GM18870 (cell line): ENCODE results near the gene VAC14.
"Not testable (repeated sequence)": the region's sequence is repeated elsewhere in the genome, so short reads cannot be mapped to it uniquely, and the experiment has no call there.

Experiments
- ATAC-seq: cut with Tn5 transposase; IDR thresholded peaks from one replicate; pipeline ENCODE4 v1.9.1; 2021; ENCODE audit warnings: moderate library complexity; ENCODE audit not compliant: unreplicated experiment

The VAC14 gene

GRCh38 chr16:70682239-70683145 lies 118.5 kb downstream of the VAC14 start:
- no peak for ATAC-seq

- ATAC-seq = no peak
Measured at GRCh38 chr16:70681382-70682238, 119.3 kb downstream of the VAC14 start.

DNA sequence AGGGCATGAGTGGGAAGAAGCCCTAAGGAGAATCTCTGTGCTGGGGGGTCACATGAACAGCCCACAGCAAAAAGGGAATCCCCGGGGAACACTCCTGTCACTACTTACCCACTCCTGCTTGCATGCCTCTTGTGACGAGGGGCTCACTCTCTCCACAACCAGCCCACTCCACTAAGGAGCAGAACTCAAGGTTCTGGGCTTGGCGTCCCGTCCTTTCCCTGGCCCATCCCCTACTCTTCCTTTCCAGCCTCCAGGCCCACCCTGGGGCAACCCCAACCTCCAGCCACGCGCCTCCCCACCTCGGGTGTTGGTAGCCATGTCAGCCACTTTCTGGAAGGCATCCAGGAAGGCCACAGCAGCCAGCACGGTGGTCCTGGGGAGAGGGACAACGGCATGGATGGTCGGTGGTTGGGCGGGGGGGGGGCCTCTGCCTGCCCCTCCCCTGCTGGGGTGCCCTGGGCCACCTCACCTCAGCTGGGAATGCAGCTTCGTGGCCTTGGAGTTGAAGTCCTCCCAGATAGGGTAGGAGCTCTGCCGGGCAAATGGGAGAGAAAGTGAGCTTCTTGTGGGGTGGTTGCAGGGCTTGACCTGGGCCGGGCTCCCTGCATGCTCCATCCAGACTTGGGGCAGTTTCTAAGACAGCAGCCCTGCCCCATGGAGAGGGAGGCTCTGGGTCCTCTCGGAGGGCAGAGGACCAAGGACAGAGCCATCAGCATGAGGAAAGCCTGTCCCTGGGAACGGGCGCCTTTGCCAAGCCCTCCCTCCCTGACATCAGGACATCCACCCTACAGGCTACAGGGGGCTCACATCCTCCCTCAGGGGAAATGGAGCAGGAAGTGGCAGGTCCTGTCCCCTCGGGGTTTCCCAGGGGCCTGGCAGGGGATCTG lies 120.2 kb downstream of the VAC14 start:
- ATAC-seq = no peak

GRCh38 chr16:70679671-70680494 lies 121.1 kb downstream of the VAC14 start:
- ATAC-seq = no peak

GRCh38 chr16:70678898-70679670 lies 121.9 kb downstream of the VAC14 start:
- ATAC-seq = no peak

- no peak for ATAC-seq
Measured at GRCh38 chr16:70678121-70678897, 122.6 kb downstream of the VAC14 start.

DNA sequence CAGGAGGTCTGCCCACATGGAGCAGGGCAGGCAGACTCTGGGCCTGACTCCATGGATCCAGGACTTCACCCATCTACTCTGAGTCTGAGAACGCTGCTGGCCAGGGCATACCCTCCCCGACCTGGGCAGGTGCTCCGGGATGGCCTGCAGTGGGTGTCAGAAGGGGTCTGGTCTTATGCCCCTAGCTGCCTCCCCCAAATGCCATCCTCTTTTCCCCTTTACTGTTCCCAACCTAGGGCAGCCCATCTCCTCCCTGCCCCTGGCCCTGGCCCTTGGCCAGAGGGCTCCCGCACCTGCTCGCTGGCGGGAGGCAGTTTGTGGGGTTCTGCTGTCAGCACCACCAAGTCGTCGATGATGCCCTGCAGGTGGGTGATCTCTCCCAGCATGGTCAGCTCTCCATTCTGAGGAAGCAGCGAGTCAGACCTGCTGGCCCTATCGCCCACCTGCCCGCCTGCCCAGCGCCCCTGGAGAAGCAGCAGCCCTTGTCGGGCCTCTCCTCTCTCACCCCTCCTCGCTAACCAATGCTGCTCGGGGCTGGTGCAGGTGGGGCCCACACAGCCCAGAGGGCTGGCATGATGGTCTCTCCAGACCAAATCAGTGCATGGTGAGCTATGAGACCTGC lies 123.3 kb downstream of the VAC14 start:
- no peak for ATAC-seq

GRCh38 chr16:70676675-70677498 lies 124.1 kb downstream of the VAC14 start:
- no peak for ATAC-seq

- ATAC-seq = no peak
Measured at GRCh38 chr16:70675851-70676513, 125.0 kb downstream of the VAC14 start.

DNA sequence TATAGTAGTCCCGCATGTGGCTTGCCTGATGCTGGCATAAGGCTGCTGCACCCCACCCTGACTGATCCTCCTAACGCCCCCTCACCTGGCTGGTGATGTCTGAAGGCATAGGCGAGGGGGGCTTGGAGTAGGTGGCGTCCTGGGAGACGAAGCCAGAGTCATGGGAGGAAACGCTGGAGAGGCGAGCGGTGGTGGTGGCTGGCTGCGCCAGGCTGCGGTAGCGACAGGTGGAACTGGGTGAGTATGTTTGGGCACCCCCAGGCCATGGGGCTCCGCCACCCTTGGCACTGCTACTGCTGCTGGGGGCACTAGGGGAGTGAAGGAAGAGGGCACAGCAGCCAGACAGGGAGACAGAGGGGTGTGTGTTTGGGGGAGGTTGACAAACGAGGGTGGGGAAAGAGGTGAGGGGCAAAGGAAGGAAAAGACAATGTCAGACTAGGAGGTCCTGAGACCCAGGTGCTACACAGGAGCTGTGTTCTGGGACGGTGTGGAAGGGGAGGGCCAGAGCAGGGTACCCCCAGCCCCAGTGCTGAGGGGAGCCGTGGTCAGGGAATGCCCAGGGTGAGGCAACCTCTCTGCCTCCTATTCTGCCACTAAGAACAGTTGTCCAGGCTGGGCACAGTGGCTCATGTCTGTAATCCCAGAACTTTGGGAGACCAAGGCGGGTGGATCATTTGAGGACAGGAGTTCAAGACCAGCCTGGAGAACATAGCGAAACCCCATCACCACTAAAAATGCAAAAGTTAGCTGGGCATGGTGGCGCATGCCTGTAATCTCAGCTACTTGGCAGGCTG lies 126.5 kb downstream of the VAC14 start:
- no peak for ATAC-seq

DNA sequence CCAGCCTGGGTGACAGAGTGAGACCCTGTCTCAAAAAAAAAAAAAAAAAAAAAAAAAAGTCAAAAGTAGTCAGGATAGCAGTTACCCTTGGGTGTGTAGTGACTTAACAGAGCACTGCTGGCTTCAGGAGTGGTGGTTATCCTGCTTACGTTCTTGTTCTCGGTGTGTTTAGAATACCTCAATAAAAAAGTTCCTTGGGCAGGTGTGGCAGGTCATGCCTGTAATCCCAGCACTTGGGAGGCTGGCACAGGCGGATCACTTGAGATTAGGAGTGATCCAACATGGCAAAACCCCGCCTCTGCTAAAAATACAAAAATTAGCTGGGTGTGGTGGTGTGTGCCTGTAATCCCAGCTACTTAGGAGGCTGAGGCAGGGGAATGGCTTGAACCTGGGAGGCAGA lies 130.0 kb downstream of the VAC14 start:
- not testable (repeated sequence) for ATAC-seq

DNA sequence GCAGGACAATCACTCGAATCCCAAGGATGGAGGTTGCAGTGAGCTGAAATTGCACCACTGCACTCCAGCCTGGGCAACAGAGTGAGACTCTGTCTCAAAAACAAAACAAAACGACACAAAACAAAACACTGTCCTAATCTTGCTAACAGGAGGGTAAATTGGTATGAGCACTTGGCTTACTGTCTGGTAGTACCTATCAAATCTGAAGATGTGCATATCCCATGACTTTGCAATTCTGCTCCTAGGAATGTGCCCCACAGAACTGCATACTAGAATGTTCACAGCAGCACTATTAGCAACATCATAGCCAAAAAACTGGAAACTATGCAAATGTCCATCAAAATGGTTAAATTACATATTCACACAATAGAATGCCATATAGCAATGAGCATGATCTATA lies 130.8 kb downstream of the VAC14 start:
- ATAC-seq = no peak

- ATAC-seq = no peak
Measured at GRCh38 chr16:70665806-70666735, 134.9 kb downstream of the VAC14 start.

DNA sequence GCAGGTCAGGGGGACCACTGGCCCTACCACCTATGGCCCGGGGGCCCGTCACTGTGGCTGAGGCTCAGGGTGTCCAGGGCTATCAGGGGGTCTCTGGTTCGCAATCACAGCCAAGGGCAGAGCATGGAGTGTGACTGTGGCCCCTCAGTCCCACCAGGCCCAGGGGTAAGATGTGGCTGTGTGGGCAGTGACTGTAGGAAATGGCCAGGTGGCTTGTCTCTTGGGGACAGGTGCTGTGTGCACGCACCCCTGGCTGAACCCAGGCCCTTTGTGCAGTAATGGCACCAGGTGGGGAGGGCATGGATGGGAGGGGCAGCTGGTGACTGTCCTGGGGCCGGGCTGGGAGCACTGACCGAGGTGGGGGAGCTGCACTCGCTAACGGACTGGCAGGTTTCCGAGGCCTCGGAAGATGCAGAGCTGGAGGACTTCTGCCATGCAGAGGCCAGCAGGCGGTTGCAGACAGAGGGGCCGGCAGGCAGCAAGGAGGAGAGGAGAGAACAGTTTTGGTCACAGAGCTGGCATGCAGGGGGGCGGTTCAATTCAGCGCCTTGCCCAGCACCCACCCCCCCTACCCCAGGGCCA lies 135.8 kb downstream of the VAC14 start:
- no peak for ATAC-seq
